Nephron progenitor cell (in vitro differentiated cells): ENCODE results near the gene SYT3.

ENCODE experiments used
- DNase-seq: peaks from one replicate; pipeline ENCODE4 v3.0.0; 2021
- H3K27ac Mint-ChIP-seq: 2 replicates; pipeline ENCODE4 v1.8.0; 2021; ENCODE audit warnings: mild to moderate bottlenecking, moderate library complexity, mixed read lengths
- H3K27me3 Mint-ChIP-seq: 2 replicates; pipeline ENCODE4 v1.8.0; 2021; ENCODE audit warnings: mild to moderate bottlenecking, low read depth, mixed read lengths; ENCODE audit not compliant: poor library complexity
- H3K36me3 Mint-ChIP-seq: 2 replicates; pipeline ENCODE4 v1.8.0; 2021; ENCODE audit warnings: low read depth, mixed read lengths
- H3K4me1 Mint-ChIP-seq: 2 replicates; pipeline ENCODE4 v1.8.0; 2021; ENCODE audit warnings: mixed read lengths
- H3K4me3 Mint-ChIP-seq: 2 replicates; pipeline ENCODE4 v1.8.0; 2021; ENCODE audit warnings: mild to moderate bottlenecking, moderate library complexity, mixed read lengths
- H3K9me3 Mint-ChIP-seq: 2 replicates; pipeline ENCODE4 v1.8.0; 2021; ENCODE audit warnings: mild to moderate bottlenecking, moderate library complexity, mixed read lengths
- CTCF ChIP-seq: fragments of 200-600 bp; sonication (generic); IDR thresholded peaks from 2 replicates; pipeline ENCODE4 v1.5.0; 2021; ENCODE audit warnings: antibody characterized with exemption

The SYT3 gene

GRCh38 chr19:50678323-50678722, 38.6 kb upstream of the SYT3 start:
- TF ChIP-seq CTCF: no peak
- no peak overlapping the region for H3K27ac Mint-ChIP-seq
- H3K4me1 Mint-ChIP-seq: peaks cover 10% of the 10 kb centered on the region
- H3K27me3 Mint-ChIP-seq: peaks cover 85% of the 10 kb centered on the region
- H3K4me3 Mint-ChIP-seq: no peak overlapping the region
- H3K36me3 Mint-ChIP-seq: peaks cover 35% of the 10 kb centered on the region
- no peak for DNase-seq
- peaks cover 4% of the 10 kb centered on the region for H3K9me3 Mint-ChIP-seq

- H3K9me3 Mint-ChIP-seq: peaks cover 4% of the 10 kb centered on the region
- H3K27ac Mint-ChIP-seq: no peak overlapping the region
- H3K36me3 Mint-ChIP-seq: peaks cover 33% of the 10 kb centered on the region
- peaks cover 12% of the 10 kb centered on the region for H3K4me1 Mint-ChIP-seq
- H3K27me3 Mint-ChIP-seq: peaks cover 85% of the 10 kb centered on the region
- no peak overlapping the region for H3K4me3 Mint-ChIP-seq
- no peak for DNase-seq
- TF ChIP-seq CTCF: no peak
Measured at GRCh38 chr19:50677636-50678035, 38.0 kb upstream of the SYT3 start.

GRCh38 chr19:50676625-50677197, 37.0 kb upstream of the SYT3 start:
- no peak for DNase-seq
- Mint-ChIP-seq H3K4me3 (no peak overlapping the region), H3K4me1 (peaks cover 12% of the 10 kb centered on the region), H3K36me3 (peaks cover 31% of the 10 kb centered on the region), H3K27ac (no peak overlapping the region), H3K27me3 (peaks cover 85% of the 10 kb centered on the region), H3K9me3 (peaks cover 4% of the 10 kb centered on the region)
- no peak for TF ChIP-seq CTCF

GRCh38 chr19:50673118-50673517, 33.4 kb upstream of the SYT3 start:
- no peak for DNase-seq
- H3K4me1 Mint-ChIP-seq: peaks cover 29% of the 10 kb centered on the region
- no peak overlapping the region for H3K4me3 Mint-ChIP-seq
- peaks cover 29% of the 10 kb centered on the region for H3K36me3 Mint-ChIP-seq
- no peak for TF ChIP-seq CTCF
- H3K27me3 Mint-ChIP-seq: peaks cover 88% of the 10 kb centered on the region
- no peak overlapping the region for H3K27ac Mint-ChIP-seq
- H3K9me3 Mint-ChIP-seq: no peaks in the 10 kb centered on the region

- Mint-ChIP-seq H3K9me3 (no peaks in the 10 kb centered on the region), H3K27ac (no peak overlapping the region), H3K27me3 (peaks cover 83% of the 10 kb centered on the region), H3K4me3 (peak overlapping the region; percentile 7), H3K36me3 (peaks cover 8% of the 10 kb centered on the region), H3K4me1 (peaks cover 29% of the 10 kb centered on the region)
- no peak for DNase-seq
- no peak for TF ChIP-seq CTCF
Measured at GRCh38 chr19:50670102-50670380, 30.4 kb upstream of the SYT3 start.

- Mint-ChIP-seq H3K27me3 (peaks cover 83% of the 10 kb centered on the region), H3K4me3 (peak overlapping the region; percentile 54)
- TF ChIP-seq CTCF: peak; percentile 80
Measured at GRCh38 chr19:50669302-50670101, 29.8 kb upstream of the SYT3 start.

More at GRCh38 chr19:50669302-50670101, 29.8 kb upstream of the SYT3 start:
- Mint-ChIP-seq H3K4me1 (peaks cover 28% of the 10 kb centered on the region), H3K27ac (no peak overlapping the region), H3K36me3 (peaks cover 8% of the 10 kb centered on the region), H3K9me3 (peaks cover under 1% of the 10 kb centered on the region)
- DNase-seq: peak; percentile 69
